Type B pancreatic cell (in vitro differentiated cells): ENCODE data around the gene OSBPL5. TPM values are rescaled to one million over a fixed set of nuclear protein-coding genes. Genes with fewer than 3 reads are reported as not detected.
A peak's percentile ranks its signal among the peaks of the same experiment; 100 is the strongest.

ENCODE experiments used
- DNase-seq: peaks from one replicate; pipeline ENCODE4 v3.0.0; 2021; ENCODE audit warnings: mixed read lengths; ENCODE audit not compliant: unreplicated experiment; ENCODE audit errors: extremely low spot score
- H3K27ac Mint-ChIP-seq: 2 replicates; pipeline ENCODE4 v1.8.0; 2021; ENCODE audit warnings: mild to moderate bottlenecking, mixed read lengths
- H3K27me3 Mint-ChIP-seq: 2 replicates; pipeline ENCODE4 v1.8.0; 2021; ENCODE audit warnings: mixed read lengths
- H3K36me3 Mint-ChIP-seq: 2 replicates; pipeline ENCODE4 v1.8.0; 2021; ENCODE audit warnings: mixed read lengths
- H3K4me1 Mint-ChIP-seq: one replicate; pipeline ENCODE4 v1.8.0; 2021; ENCODE audit warnings: mixed read lengths; ENCODE audit not compliant: unreplicated experiment
- H3K4me3 Mint-ChIP-seq: 2 replicates; pipeline ENCODE4 v1.8.0; 2021; ENCODE audit warnings: mild to moderate bottlenecking, mixed read lengths
- H3K9me3 Mint-ChIP-seq: 2 replicates; pipeline ENCODE4 v1.8.0; 2021; ENCODE audit warnings: mixed read lengths
- CTCF ChIP-seq: fragments of 200-600 bp; sonication (generic); conservative IDR thresholded peaks from 2 replicates; pipeline ENCODE4 v1.5.0; 2021; ENCODE audit warnings: antibody characterized with exemption, mild to moderate bottlenecking
- total RNA-seq: library from RNA; stranded (reverse); gene quantifications from 2 replicates; pipeline ENCODE4 v1.2.1, GENCODE V29; 2021; ENCODE audit warnings: low replicate concordance

OSBPL5 gene
- total RNA-seq, 1 donor from 2014 or later: 33.1 TPM

- Mint-ChIP-seq H3K4me1 (no peaks in the 10 kb centered on the region), H3K4me3 (no peak overlapping the region), H3K9me3 (no peaks in the 10 kb centered on the region), H3K27ac (no peak overlapping the region), H3K27me3 (no peaks in the 10 kb centered on the region), H3K36me3 (no peaks in the 10 kb centered on the region)
- no peak for TF ChIP-seq CTCF
- no peak for DNase-seq
Measured at GRCh38 chr11:3131330-3131941, 33.7 kb downstream of the OSBPL5 start.

- H3K27ac Mint-ChIP-seq: peak overlapping the region; percentile 43
Measured at GRCh38 chr11:3130269-3131071, 34.6 kb downstream of the OSBPL5 start.

GRCh38 chr11:3129591-3130268 is 35.4 kb downstream of the OSBPL5 start:
- no peak for DNase-seq
- peaks cover 4% of the 10 kb centered on the region for H3K36me3 Mint-ChIP-seq
- no peaks in the 10 kb centered on the region for H3K4me1 Mint-ChIP-seq
- no peaks in the 10 kb centered on the region for H3K9me3 Mint-ChIP-seq
- TF ChIP-seq CTCF: no peak
- H3K4me3 Mint-ChIP-seq: no peak overlapping the region
- no peaks in the 10 kb centered on the region for H3K27me3 Mint-ChIP-seq
- no peak overlapping the region for H3K27ac Mint-ChIP-seq

More at GRCh38 chr11:3130269-3131071, 34.6 kb downstream of the OSBPL5 start:
- H3K4me3 Mint-ChIP-seq: no peak overlapping the region
- no peaks in the 10 kb centered on the region for H3K36me3 Mint-ChIP-seq
- no peaks in the 10 kb centered on the region for H3K9me3 Mint-ChIP-seq
- no peaks in the 10 kb centered on the region for H3K27me3 Mint-ChIP-seq
- TF ChIP-seq CTCF: no peak
- no peaks in the 10 kb centered on the region for H3K4me1 Mint-ChIP-seq
- no peak for DNase-seq

- DNase-seq: no peak
- no peaks in the 10 kb centered on the region for H3K4me1 Mint-ChIP-seq
- no peak overlapping the region for H3K4me3 Mint-ChIP-seq
- H3K27ac Mint-ChIP-seq: no peak overlapping the region
- H3K27me3 Mint-ChIP-seq: no peaks in the 10 kb centered on the region
- no peaks in the 10 kb centered on the region for H3K9me3 Mint-ChIP-seq
- H3K36me3 Mint-ChIP-seq: peaks cover 4% of the 10 kb centered on the region
- no peak for TF ChIP-seq CTCF
Measured at GRCh38 chr11:3129181-3129590, 35.9 kb downstream of the OSBPL5 start.

- Mint-ChIP-seq H3K27me3 (no peaks in the 10 kb centered on the region), H3K27ac (no peak overlapping the region), H3K4me1 (no peaks in the 10 kb centered on the region), H3K9me3 (no peaks in the 10 kb centered on the region), H3K36me3 (peaks cover 4% of the 10 kb centered on the region), H3K4me3 (no peak overlapping the region)
- no peak for DNase-seq
- no peak for TF ChIP-seq CTCF
Measured at GRCh38 chr11:3128356-3129180, 36.5 kb downstream of the OSBPL5 start.
